ENCODE results near the gene SLC13A2. TPM values are rescaled to one million over a fixed set of nuclear protein-coding genes. Genes with fewer than 3 reads are reported as not detected.

Gene SLC13A2
- polyA plus RNA-seq, 6 donors from 2014 or later: not detected

DNA sequence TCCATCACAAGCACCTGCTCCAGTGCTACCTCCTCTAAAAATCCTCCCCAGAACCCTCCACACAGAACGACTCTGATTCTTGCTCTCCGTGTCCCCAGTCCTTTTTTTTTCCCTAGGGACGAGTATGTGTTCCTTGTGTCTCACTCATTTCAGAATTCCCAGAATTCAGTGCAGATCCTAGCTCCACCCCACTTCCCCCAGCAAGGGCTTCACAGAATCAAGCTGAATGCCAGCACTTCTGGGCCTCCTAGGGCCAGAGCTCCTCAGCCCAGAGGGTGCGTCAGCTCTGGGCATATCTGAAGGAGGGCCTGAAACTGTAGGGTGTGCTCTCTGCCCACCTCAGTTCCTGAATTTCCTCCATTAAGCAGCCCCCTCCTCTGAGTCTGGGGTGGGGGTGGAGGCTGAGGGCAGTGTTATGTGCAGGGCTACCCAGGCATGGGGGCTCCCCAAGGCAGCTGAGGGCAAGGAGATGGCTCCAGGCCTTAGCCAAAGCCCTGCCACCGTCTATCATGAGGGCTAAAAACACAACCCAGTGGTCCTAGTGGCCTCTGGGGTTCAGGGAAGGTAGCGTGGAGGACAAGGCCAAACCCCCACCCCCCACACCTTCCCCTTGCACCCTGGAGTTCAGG, 72.5 kb downstream of the SLC13A2 start:
- ATAC-seq (ENCODE audit: low read depth in 2 of 2) (no peak), DNase-seq (no peak)
- H3K27me3 Mint-ChIP-seq: no peaks in the 10 kb centered on the region
- H3K9me3 Mint-ChIP-seq: no peaks in the 10 kb centered on the region
- peaks cover 41 to 61% (median 49%) of the 10 kb centered on the region in 3 donors for H3K4me1 Mint-ChIP-seq
- peaks cover 0 to 10% of the 10 kb centered on the region in 2 donors for H3K36me3 Mint-ChIP-seq
- H3K27ac Mint-ChIP-seq: peak overlapping the region in 3 of 6 donors; percentile 6 to 68 (median 57)
- H3K4me3 Mint-ChIP-seq: no peak overlapping the region

- H3K27me3 Mint-ChIP-seq: no peaks in the 10 kb centered on the region
- peak overlapping the region; percentile 95 to 100 (median 98) for H3K27ac Mint-ChIP-seq
- H3K4me1 Mint-ChIP-seq: peaks cover 54 to 72% (median 60%) of the 10 kb centered on the region in 3 donors
- no peak for DNase-seq
- H3K9me3 Mint-ChIP-seq: no peaks in the 10 kb centered on the region
- H3K4me3 Mint-ChIP-seq: peak overlapping the region; percentile 28 to 100 (median 86)
- no peak for ATAC-seq (ENCODE audit: low read depth in 2 of 2)
- H3K36me3 Mint-ChIP-seq: peaks cover 0 to 10% of the 10 kb centered on the region in 2 donors
Observed at GRCh38 chr17:28547096-28547622, 73.7 kb downstream of the SLC13A2 start.

Other genes starting within 250 kb of the SLC13A2 start
- 1 to 10 TPM; 6.3 to 8.0 (median 6.9) TPM for gene TMEM97, start 154.4 kb upstream of the SLC13A2 start, polyA plus RNA-seq (ENCODE audit: low read depth in 6 of 6)
- gene IFT20, start 138.2 kb upstream of the SLC13A2 start, polyA plus RNA-seq (ENCODE audit: low read depth in 6 of 6): 10 to 100 TPM; 41.5 to 53.9 (median 49.3) TPM
- gene TNFAIP1, start 137.9 kb upstream of the SLC13A2 start, polyA plus RNA-seq (ENCODE audit: low read depth in 6 of 6): 10 to 100 TPM in 2 of 6 donors, 1 to 10 TPM in 4; 4.0 to 11.5 (median 9.4) TPM
- 100 to 1,000 TPM in 1 of 6 donors, 10 to 100 TPM in 5; 80.1 to 159 (median 84.3) TPM for gene POLDIP2, start 116.1 kb upstream of the SLC13A2 start, polyA plus RNA-seq (ENCODE audit: low read depth in 6 of 6)
- gene SEBOX, start 108.4 kb upstream of the SLC13A2 start, polyA plus RNA-seq (ENCODE audit: low read depth in 6 of 6): not detected
- under 1 TPM in 1 of 6 donors, not detected in 5; 0.13 TPM for gene VTN, start 103.3 kb upstream of the SLC13A2 start, polyA plus RNA-seq (ENCODE audit: low read depth in 6 of 6)
- gene SARM1, start 102.0 kb upstream of the SLC13A2 start, polyA plus RNA-seq (ENCODE audit: low read depth in 6 of 6): 1 to 10 TPM; 4.3 to 8.1 (median 7.1) TPM
- gene SLC46A1, start 67.4 kb upstream of the SLC13A2 start, polyA plus RNA-seq (ENCODE audit: low read depth in 6 of 6): 1 to 10 TPM in 1 of 6 donors, under 1 TPM in 3, not detected in 2; 0.53 to 3.6 (median 0.68) TPM
- not detected for gene FOXN1, start 32.7 kb downstream of the SLC13A2 start, polyA plus RNA-seq (ENCODE audit: low read depth in 6 of 6)
- gene UNC119, start 79.0 kb downstream of the SLC13A2 start, polyA plus RNA-seq (ENCODE audit: low read depth in 6 of 6): 10 to 100 TPM; 69.7 to 93.0 (median 75.3) TPM
- gene PIGS, start 97.9 kb downstream of the SLC13A2 start, polyA plus RNA-seq (ENCODE audit: low read depth in 6 of 6): 10 to 100 TPM; 31.3 to 61.7 (median 46.0) TPM
- 10 to 100 TPM; 30.6 to 67.9 (median 48.3) TPM for gene ALDOC, start 103.3 kb downstream of the SLC13A2 start, polyA plus RNA-seq (ENCODE audit: low read depth in 6 of 6)
- gene SPAG5, start 125.4 kb downstream of the SLC13A2 start, polyA plus RNA-seq (ENCODE audit: low read depth in 6 of 6): 1 to 10 TPM in 1 of 6 donors, under 1 TPM in 4, not detected in 1; 0.26 to 1.1 (median 0.62) TPM
- under 1 TPM in 2 of 6 donors, not detected in 4; 0.09 to 0.20 TPM for gene RSKR, start 140.5 kb downstream of the SLC13A2 start, polyA plus RNA-seq (ENCODE audit: low read depth in 6 of 6)
- 10 to 100 TPM; 15.0 to 57.5 (median 40.8) TPM for gene BLTP2, start 171.5 kb downstream of the SLC13A2 start, polyA plus RNA-seq (ENCODE audit: low read depth in 6 of 6)
- gene SDF2, start 188.3 kb downstream of the SLC13A2 start, polyA plus RNA-seq (ENCODE audit: low read depth in 6 of 6): 10 to 100 TPM; 46.0 to 76.5 (median 61.7) TPM
- gene SUPT6H, start 188.6 kb downstream of the SLC13A2 start, polyA plus RNA-seq (ENCODE audit: low read depth in 6 of 6): 10 to 100 TPM in 1 of 6 donors, 1 to 10 TPM in 5; 4.6 to 19.5 (median 7.4) TPM
- gene PROCA1, start 238.2 kb downstream of the SLC13A2 start, polyA plus RNA-seq (ENCODE audit: low read depth in 6 of 6): 1 to 10 TPM in 3 of 6 donors, under 1 TPM in 2, not detected in 1; 0.29 to 2.3 (median 1.1) TPM
- 10 to 100 TPM; 11.6 to 22.6 (median 18.2) TPM for gene RAB34, start 244.2 kb downstream of the SLC13A2 start, polyA plus RNA-seq (ENCODE audit: low read depth in 6 of 6)
- gene RPL23A, start 246.3 kb downstream of the SLC13A2 start, polyA plus RNA-seq (ENCODE audit: low read depth in 6 of 6): 1,000 to 10,000 TPM; 5,077 to 6,780 (median 5,627) TPM

Data from naive B cell (primary cell).